ES-I3 (cell line): Measurements from ENCODE around the gene SMC6.

Source experiments
- H3K36me3 ChIP-seq: 2 replicates; pipeline ENCODE4 v1.6.1; 2013; ENCODE audit warnings: mild to moderate bottlenecking, low read length, control low read depth, moderate library complexity; ENCODE audit not compliant: insufficient read depth
- H3K4me1 ChIP-seq: 2 replicates; pipeline ENCODE4 v1.6.1; 2013; ENCODE audit warnings: mild to moderate bottlenecking, control low read depth, low read length; ENCODE audit not compliant: insufficient read depth
- H3K9ac ChIP-seq: 2 replicates; pipeline ENCODE4 v1.6.1; 2013; ENCODE audit warnings: low read depth, mild to moderate bottlenecking, low read length, moderate library complexity
- H3K9me3 ChIP-seq: 2 replicates; pipeline ENCODE4 v1.6.1; 2013; ENCODE audit warnings: mild to moderate bottlenecking, low read length, moderate library complexity; ENCODE audit not compliant: control insufficient read depth, insufficient read depth

SMC6 gene

GRCh38 chr2:17620280-17620679 is 133.3 kb downstream of the SMC6 start:
- Histone ChIP-seq H3K9ac (no peak overlapping the region), H3K9me3 (peaks cover 4% of the 10 kb centered on the region; the same call in 1 of the 2 replicates), H3K36me3 (peaks cover 4% of the 10 kb centered on the region; the same call in 1 of the 2 replicates), H3K4me1 (0 out of 2 replicates have a peak, but pooled peaks cover 3% of the 10 kb centered on the region)

- no peaks in the 10 kb centered on the region for H3K9me3 ChIP-seq
- H3K36me3 ChIP-seq = no peaks in the 10 kb centered on the region; the same call in 1 of the 2 replicates
- H3K9ac ChIP-seq = no peak overlapping the region
- peaks cover 13% of the 10 kb centered on the region for H3K4me1 ChIP-seq
Measured at GRCh38 chr2:17617955-17618354, 135.7 kb downstream of the SMC6 start.

GRCh38 chr2:17617516-17617915 is 136.1 kb downstream of the SMC6 start:
- Histone ChIP-seq H3K9ac (no peak overlapping the region), H3K9me3 (no peaks in the 10 kb centered on the region), H3K4me1 (peaks cover 13% of the 10 kb centered on the region), H3K36me3 (no peaks in the 10 kb centered on the region; the same call in 1 of the 2 replicates)

- Histone ChIP-seq H3K9me3 (no peaks in the 10 kb centered on the region), H3K9ac (no peak overlapping the region), H3K4me1 (peaks cover 13% of the 10 kb centered on the region), H3K36me3 (no peaks in the 10 kb centered on the region)
Measured at GRCh38 chr2:17616405-17616804, 137.2 kb downstream of the SMC6 start.

- peaks cover 13% of the 10 kb centered on the region for H3K4me1 ChIP-seq
- no peaks in the 10 kb centered on the region for H3K9me3 ChIP-seq
- H3K36me3 ChIP-seq = no peaks in the 10 kb centered on the region
- no peak overlapping the region for H3K9ac ChIP-seq
Measured at GRCh38 chr2:17615728-17616351, 137.8 kb downstream of the SMC6 start.

GRCh38 chr2:17615147-17615546 is 138.5 kb downstream of the SMC6 start:
- Histone ChIP-seq H3K9me3 (no peaks in the 10 kb centered on the region), H3K9ac (no peak overlapping the region), H3K36me3 (no peaks in the 10 kb centered on the region), H3K4me1 (peaks cover 12% of the 10 kb centered on the region)

GRCh38 chr2:17614174-17614930 is 139.3 kb downstream of the SMC6 start:
- no peaks in the 10 kb centered on the region for H3K9me3 ChIP-seq
- H3K9ac ChIP-seq = no peak overlapping the region
- H3K4me1 ChIP-seq = peaks cover 9% of the 10 kb centered on the region
- H3K36me3 ChIP-seq = no peaks in the 10 kb centered on the region
